ENCODE results near the gene COL17A1.

DNA sequence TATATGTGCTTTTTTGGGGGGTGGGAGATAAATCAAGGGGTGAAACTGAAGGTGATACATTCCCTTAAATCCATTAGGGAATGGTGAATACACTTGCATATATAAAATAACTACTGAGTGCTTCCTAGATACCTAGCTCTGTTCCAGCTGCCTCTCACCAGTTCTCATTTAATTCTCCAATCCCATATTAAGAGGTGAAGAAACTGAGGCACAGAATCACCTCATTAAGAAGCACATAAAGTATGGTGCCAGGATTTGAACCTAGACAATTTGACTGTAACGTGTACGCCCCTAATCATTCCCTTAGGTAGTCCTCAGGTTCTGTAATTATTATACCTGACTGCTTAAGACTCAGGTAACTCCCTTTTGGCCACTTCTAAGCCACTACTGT is 34.8 kb upstream of the COL17A1 start:
- TF ChIP-seq, protein P1, sequence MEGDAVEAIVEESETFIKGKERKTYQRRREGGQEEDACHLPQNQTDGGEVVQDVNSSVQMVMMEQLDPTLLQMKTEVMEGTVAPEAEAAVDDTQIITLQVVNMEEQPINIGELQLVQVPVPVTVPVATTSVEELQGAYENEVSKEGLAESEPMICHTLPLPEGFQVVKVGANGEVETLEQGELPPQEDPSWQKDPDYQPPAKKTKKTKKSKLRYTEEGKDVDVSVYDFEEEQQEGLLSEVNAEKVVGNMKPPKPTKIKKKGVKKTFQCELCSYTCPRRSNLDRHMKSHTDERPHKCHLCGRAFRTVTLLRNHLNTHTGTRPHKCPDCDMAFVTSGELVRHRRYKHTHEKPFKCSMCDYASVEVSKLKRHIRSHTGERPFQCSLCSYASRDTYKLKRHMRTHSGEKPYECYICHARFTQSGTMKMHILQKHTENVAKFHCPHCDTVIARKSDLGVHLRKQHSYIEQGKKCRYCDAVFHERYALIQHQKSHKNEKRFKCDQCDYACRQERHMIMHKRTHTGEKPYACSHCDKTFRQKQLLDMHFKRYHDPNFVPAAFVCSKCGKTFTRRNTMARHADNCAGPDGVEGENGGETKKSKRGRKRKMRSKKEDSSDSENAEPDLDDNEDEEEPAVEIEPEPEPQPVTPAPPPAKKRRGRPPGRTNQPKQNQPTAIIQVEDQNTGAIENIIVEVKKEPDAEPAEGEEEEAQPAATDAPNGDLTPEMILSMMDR (IDR thresholded peaks at IDR 0.05) = no peak
- TF ChIP-seq POLR2A (IDR thresholded peaks at IDR 0.05) (no peak), POLR2AphosphoS5 (IDR thresholded peaks at IDR 0.05) (no peak)
